Breast epithelium (tissue), 3 donors: ENCODE measurements around the gene PHF21A.

Source experiments
- POLR2A ChIP-seq: fragments of 450-650 bp; IDR thresholded peaks from one replicate; pipeline ENCODE4 v1.6.1; 2016; ENCODE audit warnings: antibody characterized with exemption, mild to moderate bottlenecking, moderate library complexity
- POLR2AphosphoS5 ChIP-seq, 3 donors: sonication (generic); formaldehyde crosslinking; IDR thresholded peaks; one replicate each; pipeline ENCODE4 v1.6.1; 2017; ENCODE audit warnings: antibody characterized with exemption in 3 of 3
- TF ChIP-seq, protein P1 (sequence below), 3 donors: fragments of 450-650 bp; IDR thresholded peaks; one replicate each; pipeline ENCODE4 v1.5.1; 2016 to 2017; ENCODE audit warnings: antibody characterized with exemption in 3 of 3, mild to moderate bottlenecking in 3 of 3, moderate library complexity in 3 of 3

DNA sequence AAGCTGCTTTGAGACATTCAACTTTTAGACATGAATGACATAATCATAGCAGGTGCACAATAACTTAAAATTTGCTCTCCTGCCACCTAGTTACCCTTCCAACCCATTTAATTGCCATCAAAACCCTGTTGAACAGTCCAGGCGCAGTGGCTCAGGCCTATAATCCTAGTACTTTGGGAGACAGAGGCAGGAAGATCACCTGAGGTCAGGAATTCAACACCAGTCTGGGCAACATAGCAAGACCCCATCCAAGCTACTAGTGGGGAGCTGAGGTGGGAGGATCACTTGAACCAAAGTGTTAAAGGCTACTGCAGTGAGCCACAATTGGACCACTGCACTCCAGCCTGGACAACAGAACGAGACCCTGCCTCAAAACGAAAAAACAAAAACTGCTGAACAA lies 4.0 kb upstream of the PHF21A start:
- TF ChIP-seq, protein P1, sequence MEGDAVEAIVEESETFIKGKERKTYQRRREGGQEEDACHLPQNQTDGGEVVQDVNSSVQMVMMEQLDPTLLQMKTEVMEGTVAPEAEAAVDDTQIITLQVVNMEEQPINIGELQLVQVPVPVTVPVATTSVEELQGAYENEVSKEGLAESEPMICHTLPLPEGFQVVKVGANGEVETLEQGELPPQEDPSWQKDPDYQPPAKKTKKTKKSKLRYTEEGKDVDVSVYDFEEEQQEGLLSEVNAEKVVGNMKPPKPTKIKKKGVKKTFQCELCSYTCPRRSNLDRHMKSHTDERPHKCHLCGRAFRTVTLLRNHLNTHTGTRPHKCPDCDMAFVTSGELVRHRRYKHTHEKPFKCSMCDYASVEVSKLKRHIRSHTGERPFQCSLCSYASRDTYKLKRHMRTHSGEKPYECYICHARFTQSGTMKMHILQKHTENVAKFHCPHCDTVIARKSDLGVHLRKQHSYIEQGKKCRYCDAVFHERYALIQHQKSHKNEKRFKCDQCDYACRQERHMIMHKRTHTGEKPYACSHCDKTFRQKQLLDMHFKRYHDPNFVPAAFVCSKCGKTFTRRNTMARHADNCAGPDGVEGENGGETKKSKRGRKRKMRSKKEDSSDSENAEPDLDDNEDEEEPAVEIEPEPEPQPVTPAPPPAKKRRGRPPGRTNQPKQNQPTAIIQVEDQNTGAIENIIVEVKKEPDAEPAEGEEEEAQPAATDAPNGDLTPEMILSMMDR (IDR thresholded peaks at IDR 0.05): no peak
- TF ChIP-seq POLR2A (no peak), POLR2AphosphoS5 (IDR thresholded peaks at IDR 0.05) (no peak)
